Hematopoietic multipotent progenitor cell treated with erythropoietin and hydrocortisone succinate and interleukin-3 and kit ligand, for 4 days (in vitro differentiated cells): Measurements from ENCODE around the gene GPNMB.

ENCODE experiments used
- DNase-seq: peaks from one replicate; pipeline ENCODE4 v3.0.0-alpha.2; 2015

Gene GPNMB

DNA sequence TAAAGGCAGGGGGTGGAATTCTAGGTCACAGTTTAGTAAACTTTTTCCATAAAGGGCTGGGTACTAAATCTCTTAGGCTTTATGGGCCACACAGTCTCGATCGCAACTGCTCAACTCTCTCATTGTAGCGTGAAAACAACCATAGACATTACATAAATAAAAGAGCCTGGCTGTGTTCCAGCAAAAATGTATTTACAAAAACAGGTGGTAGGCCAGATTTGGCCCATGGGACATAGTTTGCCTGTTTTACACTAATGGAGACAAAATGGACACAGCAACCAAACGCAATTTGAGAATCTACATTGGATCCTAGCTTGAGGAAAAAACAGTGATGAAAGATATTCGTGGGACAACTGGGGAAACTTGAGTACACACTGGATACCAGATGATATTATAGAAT lies 29.3 kb downstream of the GPNMB start:
- DNase-seq: no peak

DNA sequence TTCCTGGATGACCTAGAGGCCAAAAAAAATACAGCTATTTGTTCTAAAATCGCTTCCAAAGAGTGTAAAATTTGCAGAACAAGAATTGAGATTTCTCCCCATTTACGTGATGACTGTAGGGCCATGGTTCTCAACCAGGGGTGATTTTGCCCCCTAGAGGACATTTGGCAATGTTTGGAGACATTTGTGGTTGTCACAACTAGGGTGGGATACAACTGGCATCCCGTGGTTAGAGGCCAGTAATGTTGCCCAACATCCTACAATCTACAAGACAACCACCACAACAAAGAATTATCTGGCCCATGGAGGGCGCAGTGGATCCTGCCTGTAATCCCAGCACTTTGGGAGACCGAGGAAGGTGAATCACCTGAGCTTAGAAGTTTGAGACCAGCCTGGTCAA lies 29.8 kb downstream of the GPNMB start:
- DNase-seq: peak; percentile 86

DNA sequence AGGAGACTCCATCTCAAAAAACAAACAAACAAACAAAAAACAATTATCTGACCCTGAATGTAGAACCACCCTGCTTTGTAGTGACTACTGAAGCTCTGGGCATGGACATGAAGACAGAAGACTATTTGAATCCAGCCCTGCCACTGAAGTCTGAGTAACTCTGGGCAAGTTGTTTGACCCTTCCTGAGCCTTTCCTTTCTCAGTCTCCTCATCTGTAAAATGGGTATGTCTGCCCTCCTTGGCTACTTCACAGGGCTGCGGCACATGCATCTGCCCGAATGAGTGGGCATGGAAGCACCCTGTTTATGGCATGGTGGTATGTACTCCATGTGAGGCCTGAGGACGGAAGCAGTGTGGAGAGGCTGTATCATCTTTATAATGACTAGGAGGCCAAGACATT lies 30.4 kb downstream of the GPNMB start:
- no peak for DNase-seq

DNA sequence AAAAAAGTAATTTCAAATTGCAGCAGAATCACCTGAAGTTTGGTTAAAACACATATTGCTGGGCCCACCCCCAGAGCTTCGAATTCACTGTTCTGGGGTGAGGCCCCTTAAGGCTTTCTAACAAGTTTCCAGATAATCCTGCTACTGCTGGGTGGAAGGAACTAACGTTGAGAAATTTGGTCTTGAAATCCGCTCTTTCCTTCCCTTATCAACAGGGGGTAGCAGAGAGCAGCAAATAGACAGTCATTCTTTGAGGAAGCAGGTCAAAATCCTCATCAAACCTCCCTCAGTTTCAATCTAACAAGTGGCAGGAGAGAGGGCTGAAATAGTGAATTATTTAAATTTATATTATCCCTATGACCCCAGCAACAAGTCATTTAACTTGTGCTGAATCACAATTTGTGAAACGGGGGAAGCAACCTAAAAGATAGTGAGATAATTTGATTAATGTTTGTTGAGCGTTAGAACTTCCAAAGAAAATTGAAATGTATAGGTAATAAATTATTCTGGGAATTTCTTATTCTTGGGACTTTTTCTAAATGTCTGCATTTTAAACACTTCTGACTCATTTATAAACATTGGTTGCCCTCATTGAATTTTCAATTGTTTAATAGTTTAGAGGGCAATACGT lies 30.9 kb downstream of the GPNMB start:
- DNase-seq: peak; percentile 92

DNA sequence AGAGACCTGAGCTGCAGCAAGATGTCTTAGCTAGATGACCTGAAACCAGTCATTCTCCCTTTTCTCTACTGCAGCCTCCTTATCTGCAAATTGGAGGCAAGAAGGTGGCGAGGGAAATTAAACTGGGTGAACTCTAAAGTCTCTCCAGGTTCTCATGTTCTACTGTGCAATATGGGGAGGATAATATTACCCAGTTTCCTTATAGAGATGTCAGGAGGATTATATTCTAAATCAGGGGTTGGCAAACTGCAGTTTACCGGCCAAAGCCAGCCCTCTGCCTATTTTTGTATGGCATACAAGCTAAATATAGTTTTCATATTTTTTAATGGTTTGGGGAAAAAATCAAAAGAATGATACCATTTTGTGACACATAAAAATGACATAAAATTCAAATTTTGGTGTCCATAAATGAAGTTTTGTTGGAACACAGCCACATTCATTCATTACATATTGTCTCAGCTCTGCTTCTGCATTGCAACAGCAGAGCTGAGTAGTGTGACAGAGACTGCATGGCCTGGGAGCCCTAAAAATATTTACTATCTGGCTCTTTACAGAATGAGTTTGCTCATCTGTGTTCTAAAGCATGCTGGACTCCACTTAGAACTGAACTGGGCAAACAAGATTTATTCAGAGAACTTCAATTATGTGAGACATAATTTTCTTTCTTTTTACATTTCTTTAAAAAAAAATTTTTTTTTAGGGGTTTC lies 33.4 kb downstream of the GPNMB start:
- DNase-seq: no peak

DNA sequence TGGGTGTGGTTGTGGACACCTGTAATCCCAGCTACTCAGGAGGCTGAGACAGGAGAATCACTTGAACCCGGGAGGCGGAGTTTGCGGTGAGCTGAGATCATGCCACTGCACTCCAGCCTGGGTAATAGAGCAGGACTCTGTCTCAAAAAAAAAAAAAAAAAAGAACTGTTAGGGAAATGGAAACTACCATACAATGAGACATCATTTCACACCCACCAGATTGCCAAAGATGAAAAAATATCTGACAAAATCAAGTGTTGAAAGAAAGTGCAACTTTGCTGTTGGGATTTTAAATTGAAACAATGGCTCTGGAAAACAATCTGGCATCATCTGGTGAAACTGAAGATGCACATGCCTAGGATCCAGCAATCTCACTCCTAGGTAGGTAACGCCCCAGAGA lies 36.5 kb downstream of the GPNMB start:
- no peak for DNase-seq

DNA sequence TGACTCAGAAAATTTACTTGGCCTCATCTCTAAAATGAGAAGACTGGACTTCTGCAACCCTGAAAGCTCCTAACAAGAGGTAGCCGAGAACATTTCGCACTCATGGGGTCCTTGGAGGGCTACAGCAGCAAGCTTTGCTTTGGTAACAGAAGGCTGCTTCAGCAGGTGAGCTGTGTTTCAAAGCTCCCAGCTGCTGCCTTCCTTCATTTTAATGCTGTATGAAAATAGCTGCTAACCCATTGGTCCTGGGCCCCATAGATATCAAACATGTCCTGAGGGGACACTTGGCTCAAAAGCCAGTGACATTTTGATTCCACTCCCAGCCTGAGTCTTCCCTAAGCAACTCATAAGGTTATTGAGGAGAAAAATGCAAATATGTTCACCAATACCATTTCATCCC lies 38.3 kb downstream of the GPNMB start:
- no peak for DNase-seq

DNA sequence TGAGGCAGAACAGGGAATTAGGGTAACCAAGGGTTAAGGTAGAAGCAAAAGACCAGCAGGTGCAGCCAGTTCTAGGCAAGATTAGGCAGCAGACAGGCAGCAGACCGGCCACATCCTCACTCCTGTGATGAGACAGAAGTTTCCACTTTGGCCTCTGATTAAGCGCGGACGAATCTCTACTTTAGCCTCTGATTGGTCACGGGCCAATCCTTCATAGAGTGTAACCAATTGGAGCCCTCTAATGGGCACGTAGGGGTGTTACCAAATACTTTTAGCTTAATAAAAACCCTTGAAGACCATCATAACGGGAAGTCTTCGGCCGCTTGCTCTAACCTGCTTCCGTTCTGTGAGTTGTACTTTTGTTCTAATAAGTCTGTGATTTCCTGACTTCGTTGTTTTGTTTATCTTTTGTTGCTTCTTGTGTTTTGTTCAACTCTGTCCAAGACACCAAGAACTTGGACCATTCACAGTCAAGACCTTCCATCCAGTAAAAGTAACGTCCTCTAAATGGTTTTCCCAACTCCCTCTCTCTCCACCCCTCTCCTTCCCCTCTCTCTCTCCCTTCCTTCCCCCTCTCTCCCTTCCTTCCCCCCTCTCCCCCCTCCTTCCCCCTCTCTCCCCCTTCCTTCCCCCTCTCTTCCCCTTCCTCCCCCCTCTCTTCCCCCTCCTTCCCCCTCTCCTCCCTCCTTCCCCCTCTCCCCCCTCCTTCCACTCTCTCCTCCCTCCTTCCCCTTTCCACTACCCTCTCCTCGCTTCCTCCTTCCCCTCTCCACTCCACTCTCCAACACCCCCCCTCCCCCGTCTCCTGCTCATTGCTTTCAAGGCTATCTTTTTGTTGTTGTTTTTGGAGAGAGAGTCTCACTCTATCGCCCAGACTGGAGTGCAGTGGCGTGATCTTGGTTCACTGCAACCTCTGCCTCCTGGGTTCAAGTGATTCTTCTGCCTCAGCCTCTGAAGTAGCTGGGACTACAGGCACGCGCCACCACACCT lies 39.4 kb downstream of the GPNMB start:
- no peak for DNase-seq

DNA sequence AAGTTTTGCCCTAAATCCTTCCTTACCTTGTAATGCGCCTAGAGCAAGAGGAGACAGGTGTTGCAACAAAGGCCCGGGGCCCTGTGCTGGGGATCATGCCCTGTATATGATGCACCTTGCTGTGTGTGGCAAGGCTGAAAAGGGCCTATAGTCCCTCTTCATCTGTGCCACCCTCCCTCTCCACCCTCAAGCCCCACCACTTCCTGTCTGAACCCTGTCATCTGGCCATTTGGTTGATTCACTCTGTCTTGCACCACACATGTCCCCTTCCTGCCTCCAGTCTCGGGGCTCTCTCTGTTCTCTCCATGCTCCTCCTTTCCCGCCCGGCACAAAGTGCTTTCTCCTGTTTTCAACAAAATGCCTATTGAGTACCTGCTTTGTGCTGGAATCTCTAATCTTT lies 41.0 kb downstream of the GPNMB start:
- peak; percentile 68 for DNase-seq

DNA sequence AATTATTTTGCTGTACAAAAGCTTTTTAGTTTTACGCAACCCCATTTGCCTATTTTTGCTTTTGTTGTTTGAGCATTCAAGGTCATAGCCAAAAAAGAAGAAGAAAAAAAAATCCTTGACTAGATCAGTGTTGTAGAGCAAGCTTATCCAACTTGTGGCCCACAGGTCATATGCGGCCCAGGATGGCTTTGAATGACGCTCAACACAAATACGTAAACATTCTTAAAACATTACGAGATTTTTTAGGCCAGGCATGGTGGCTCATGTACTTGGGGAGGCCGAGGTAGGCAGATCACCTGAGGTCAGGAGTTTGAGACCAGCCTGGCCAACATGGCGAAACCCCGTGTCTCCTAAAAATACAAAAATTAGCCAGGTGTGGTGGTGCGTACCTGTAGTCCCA lies 44.4 kb downstream of the GPNMB start:
- DNase-seq: no peak

DNA sequence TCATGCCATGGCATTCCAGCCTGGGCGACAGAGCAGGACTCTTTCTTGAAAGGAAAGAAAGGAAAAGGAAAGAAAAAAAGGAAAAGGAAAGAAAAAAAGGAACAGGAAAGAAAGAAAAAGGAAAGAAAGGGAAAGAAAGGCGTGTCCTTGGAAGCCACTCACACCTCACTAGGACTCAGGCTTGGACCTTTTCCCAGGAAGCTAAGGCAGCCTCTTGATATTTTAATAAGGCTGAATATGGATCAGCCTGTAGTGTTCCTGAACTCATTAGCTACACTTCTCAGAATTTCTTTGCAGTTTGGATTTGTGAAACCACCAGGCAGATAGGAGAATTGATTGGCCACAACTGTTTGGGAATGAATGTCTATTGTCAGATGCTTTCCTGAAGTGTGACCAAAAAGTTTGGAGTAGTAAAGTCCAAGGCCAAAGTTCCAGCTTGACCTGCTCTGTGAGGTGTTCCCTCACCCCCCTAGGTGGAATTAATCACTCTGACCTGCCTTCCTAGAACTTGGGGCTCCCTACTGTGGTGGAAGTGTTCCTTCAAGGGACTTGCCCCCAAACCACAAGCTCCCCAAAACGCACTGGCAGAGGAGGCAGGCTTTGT lies 45.5 kb downstream of the GPNMB start:
- DNase-seq: no peak

DNA sequence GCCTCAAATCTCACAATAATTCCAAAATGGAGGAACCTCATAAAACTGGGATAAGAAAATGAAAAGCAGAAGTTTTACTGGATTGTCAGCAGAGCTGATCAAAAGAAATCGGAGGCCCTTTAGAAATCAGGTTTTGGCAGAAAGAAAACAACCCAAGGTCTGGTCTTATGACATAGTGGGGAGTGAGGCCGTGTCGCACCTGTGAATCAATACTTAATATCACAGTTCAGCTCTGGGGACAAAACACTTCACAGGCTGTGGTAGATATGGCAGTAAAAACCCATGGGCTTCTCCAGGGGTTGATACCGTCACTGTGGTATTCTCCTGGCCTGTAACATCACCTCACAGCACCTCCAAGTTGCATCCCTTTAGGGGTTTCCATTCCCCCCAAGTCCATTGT lies 46.0 kb downstream of the GPNMB start:
- DNase-seq: no peak

DNA sequence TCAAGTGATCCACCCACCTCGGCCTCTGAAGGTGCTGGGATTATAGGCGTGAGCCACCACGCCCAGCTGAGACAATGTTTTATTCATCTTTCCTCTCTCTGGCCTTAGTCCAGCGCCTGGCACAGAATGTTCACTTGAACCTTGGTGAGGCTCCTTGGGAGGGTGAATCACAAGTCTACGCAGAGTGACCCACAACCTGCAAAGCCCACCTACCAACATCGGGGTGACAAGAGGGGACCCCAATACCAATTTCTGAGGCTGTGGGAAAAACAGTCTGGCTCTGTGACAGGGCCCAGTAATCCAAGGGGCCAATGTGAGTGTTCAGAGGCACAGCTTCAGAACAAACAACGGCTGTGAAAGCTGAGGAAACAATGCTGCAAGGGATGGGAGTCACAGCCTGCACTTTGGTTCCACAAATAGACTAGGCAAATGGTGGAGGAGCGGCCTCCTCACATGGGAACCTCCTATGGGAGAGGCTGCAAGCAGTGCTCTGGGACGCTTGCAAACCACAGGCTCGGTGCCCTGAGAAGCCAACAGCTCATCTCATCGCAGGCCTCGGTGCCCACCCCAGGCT lies 47.0 kb downstream of the GPNMB start:
- DNase-seq: no peak

DNA sequence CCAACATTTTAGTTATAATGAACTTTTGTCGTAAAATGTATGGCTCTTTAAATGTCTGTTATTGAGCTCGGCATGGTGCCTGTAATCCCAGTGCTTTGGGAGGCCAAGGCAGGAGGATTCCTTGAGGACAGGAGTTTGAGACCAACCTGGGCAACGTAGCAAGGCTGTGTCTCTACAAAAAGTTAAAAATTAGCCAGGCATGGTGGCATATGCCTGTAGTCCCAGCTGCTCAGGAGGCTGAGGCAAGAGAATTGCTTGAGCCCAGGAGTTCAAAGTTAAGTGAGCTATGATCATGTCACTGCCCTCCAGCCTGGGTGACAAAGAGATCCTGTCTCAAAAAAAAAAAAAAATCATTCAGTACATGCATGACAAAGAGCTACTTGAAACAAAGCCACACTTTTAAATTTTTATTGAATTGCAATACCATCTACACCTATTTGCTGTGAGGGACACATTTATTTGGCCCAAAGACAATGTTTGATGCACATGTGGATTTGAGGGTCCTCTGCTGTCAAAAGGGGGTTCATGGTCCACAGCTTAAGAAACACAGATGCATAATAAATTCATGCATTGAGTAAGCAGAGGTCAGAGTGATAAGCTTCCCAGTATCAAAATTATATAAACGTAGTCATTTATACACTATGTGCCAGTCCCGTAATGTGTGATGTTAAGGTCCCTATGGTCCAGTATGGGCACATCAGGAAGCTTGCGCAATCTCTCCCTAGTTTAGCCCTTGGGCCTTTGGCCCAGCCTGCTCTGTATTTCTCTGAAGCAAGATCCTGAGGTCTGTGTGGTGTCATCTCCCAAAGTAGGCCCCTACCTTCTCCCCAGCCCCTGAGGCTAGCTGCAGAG lies 48.2 kb downstream of the GPNMB start:
- peak; percentile 30 for DNase-seq

DNA sequence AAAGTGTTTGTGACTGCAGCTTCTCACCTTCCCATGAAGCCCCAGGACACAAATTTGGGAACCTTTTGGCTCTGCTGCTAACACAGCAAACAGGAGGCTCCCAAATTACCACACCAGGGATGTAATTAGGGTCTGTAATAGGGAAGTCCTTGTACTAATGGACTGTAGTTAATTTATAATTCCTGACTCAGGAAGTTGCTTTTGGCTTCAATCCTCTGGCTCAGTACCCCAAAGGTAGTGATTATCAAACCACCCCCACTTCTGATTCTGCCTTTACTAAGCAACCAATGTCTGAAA lies 48.8 kb downstream of the GPNMB start:
- DNase-seq: no peak

DNA sequence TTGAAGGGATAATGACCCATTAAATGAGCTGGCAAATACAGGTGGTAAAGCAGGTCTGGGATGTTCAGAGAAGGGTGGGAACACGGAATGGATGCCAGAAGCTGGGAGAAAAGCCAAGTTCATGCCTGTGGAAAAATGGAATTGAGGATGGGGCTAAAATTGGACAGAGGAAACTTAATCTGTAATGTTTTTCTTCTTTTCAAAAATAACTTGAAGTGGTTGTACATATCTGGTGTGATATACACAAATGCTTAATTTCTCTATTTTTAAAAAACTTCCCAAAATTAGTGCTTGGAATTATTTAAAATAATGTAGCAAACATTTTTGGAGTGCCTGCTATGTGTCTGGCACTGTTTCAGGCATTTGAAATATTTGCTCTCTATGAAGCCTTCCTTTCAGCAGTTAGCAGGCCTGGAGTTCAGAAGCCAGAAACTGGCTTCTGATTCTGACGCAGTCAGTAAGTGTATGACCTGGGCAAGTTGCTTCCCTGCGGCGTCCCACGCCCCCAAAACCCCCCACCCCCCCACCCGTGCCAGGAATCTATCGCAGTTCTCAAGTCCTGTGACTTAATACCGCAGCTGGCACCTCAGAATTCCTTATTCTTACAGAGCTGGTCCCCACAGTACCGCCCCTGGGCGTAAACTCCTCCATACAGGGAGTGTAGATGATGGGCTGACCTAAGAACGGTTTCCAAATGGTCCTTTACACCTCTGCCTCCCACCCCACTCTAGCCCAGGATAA lies 51.7 kb downstream of the GPNMB start:
- DNase-seq: no peak

DNA sequence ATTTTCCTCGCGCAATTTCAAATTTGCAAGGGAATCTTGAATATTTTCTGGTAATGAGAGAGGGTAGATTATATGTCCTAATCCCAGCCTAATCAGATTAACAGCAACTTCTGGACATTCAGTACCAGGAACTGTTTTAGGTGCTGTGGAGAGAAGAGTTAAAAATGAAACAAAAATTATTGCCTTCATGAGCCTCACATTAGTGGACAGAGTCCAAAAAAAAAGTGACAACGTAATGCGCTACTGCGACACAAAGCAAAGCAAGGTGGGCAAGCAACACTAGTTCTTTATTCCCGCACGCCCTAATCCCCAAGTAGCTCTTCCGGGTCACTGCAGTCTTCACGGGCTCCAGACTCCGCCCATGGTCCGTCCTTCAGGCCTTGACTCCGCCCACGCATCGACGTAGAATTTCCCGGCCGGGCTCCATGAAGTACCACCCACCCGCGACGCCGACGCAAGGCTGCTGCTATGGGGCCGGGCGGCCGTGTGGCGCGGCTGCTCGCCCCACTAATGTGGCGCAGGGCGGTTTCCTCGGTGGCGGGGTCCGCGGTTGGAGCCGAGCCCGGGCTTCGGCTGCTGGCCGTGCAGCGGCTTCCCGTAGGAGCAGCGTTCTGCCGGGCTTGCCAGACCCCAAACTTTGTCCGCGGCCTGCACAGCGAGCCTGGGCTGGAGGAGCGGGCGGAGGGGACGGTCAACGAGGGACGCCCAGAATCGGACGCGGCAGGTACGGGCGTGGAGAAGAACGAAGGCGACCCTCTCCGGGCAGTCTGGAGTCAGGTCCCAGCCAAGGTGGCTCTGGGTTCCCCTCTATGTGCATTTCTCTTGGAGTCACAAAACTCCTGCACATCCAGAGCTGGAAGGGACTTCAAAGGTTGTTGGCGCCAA lies 52.6 kb downstream of the GPNMB start, which contains the start of gene MALSU1:
Gene MALSU1 (plus strand): TSS at position 455 of the 885 bp plus-strand sequence. CDS start 14 bp downstream, at position 469.
- DNase-seq: peak; percentile 99

DNA sequence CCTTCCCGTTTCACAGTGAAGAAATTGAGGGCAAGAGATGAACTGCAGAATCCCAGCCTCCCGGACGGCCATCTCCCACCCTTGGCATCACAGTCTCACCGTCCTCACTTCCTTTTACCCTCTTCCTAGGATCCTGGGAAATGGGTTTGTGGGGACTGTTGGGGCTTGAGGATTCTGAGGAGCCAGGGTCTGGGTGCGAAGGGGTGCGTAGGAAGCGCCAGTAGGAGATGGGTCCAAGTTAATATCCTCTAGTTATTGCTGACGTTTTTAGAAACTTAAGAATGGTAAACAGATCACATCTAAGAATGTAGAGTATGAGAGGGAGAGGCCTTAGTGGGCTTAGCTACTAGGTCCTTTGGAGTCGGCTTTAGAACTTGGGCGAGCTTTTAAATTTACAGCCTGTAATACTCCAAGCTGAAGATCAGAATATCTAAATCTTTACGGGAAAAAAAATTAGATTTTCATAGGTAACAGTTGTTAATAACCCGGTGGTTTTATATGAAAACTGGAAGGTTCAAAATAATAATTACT lies 53.3 kb downstream of the GPNMB start:
- DNase-seq: peak; percentile 54

DNA sequence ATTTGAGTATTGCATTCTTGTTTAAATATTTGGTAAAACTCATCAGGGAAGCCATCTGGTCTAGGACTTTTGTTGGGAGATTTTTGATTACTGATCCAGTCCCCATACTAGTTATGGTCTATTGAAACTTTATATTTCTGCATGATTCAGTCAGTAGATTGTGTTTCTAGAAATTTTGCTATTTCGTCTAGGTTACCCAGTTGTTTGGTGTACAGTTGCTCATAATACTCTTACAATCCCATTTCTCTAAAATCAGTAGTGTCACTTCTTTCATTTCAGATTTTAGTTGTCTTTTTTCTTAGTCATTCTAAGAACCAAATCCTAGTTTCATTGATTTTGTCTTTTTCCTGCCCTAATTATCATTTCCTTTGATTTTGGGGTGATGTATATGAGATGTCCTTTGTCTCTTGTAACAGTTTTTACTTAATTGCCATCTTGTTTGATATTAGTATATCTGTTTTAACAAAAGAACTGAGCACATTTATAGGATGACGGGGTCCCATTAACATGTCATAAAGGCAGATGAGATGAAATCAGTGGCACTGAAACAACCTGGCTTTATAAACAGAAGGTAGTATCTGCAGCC lies 60.5 kb downstream of the GPNMB start:
- DNase-seq: no peak

DNA sequence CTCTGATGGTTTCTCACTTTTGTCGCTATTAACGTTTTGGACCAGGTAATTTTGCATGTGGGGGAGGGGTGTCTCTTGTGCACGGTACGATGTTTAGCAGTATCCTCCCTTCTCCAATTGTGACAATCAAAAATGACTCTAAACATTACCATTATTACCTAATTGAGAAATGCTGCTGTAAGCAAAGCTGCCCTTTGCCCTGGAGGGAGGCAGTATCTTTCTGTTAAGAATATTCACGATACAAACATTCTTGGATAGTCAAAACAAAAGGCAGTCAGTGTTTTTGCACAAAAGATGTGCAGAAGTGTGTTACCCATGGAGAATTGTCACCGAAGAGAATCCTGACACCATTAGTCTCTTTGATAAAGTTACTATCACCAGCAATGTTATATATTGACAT lies 62.2 kb downstream of the GPNMB start:
- DNase-seq: no peak
